BLaER1 treated with 17β-estradiol and CSF1 and Interleukin-3, amounts not matched to agents 10 nM and 100 nM (cell line): Measurements from ENCODE around the gene NEB.
"Not testable (repeated sequence)": the region's sequence is repeated elsewhere in the genome, so short reads cannot be mapped to it uniquely, and the experiment has no call there.

ENCODE experiments used
- H3K27ac ChIP-seq, 11 experiments: shearing (Covaris generic); formaldehyde crosslinking; 2 replicates each; pipeline ENCODE4 v1.8.1; 2022
- H3K27me3 ChIP-seq, 11 experiments: shearing (Covaris generic); formaldehyde crosslinking; 2 replicates each; pipeline ENCODE4 v1.8.1; 2022
- H3K36me3 ChIP-seq, 11 experiments: shearing (Covaris generic); formaldehyde crosslinking; 2 replicates each; pipeline ENCODE4 v1.8.1; 2022
- H3K4me1 ChIP-seq, 10 experiments: shearing (Covaris generic); formaldehyde crosslinking; 2 replicates each; pipeline ENCODE4 v1.8.1; 2022
- H3K4me2 ChIP-seq, 11 experiments: shearing (Covaris generic); formaldehyde crosslinking; 2 replicates each; pipeline ENCODE4 v1.8.1; 2022
- H3K4me3 ChIP-seq, 10 experiments: shearing (Covaris generic); formaldehyde crosslinking; 2 replicates each; pipeline ENCODE4 v1.8.1; 2022
- H3K9ac ChIP-seq, 11 experiments: shearing (Covaris generic); formaldehyde crosslinking; 2 replicates each; pipeline ENCODE4 v1.8.1; 2022
- H3K9me3 ChIP-seq, 11 experiments: shearing (Covaris generic); formaldehyde crosslinking; replicated peaks in 1 of 11; 2 replicates each; pipeline ENCODE4 v1.8.1; 2022
- H4K20me1 ChIP-seq, 11 experiments: shearing (Covaris generic); formaldehyde crosslinking; 2 replicates each; pipeline ENCODE4 v1.8.1; 2022
- Cebpa-rat ChIP-seq, 11 experiments: shearing (Covaris generic); IDR thresholded peaks; 2 replicates each; pipeline ENCODE4 v1.8.1; 2022

The NEB gene

GRCh38 chr2:151591908-151592255, 142.4 kb downstream of the NEB start:
- H3K36me3 ChIP-seq, H3K9ac ChIP-seq, H3K4me2 ChIP-seq, H4K20me1 ChIP-seq, H3K27me3 ChIP-seq, H3K4me1 ChIP-seq, H3K9me3 ChIP-seq, H3K4me3 ChIP-seq, H3K27ac ChIP-seq: not testable (repeated sequence)

GRCh38 chr2:151591250-151591907, 142.9 kb downstream of the NEB start:
- not testable (repeated sequence) for H3K4me3 ChIP-seq, H3K4me2 ChIP-seq, H3K27me3 ChIP-seq, H3K4me1 ChIP-seq, H3K27ac ChIP-seq, H3K36me3 ChIP-seq, H4K20me1 ChIP-seq, H3K9ac ChIP-seq, H3K9me3 ChIP-seq

- H3K9me3 ChIP-seq, H3K27ac ChIP-seq, H3K4me1 ChIP-seq, H3K9ac ChIP-seq, H3K27me3 ChIP-seq, H3K4me2 ChIP-seq, H4K20me1 ChIP-seq, H3K36me3 ChIP-seq, H3K4me3 ChIP-seq: not testable (repeated sequence)
Measured at GRCh38 chr2:151581300-151581699, 153.0 kb downstream of the NEB start.

GRCh38 chr2:151580697-151581096, 153.6 kb downstream of the NEB start:
- not testable (repeated sequence) for H3K4me1 ChIP-seq, H4K20me1 ChIP-seq, H3K27me3 ChIP-seq, H3K9ac ChIP-seq, H3K27ac ChIP-seq, H3K4me3 ChIP-seq, H3K36me3 ChIP-seq, H3K4me2 ChIP-seq, H3K9me3 ChIP-seq

GRCh38 chr2:151577116-151577515, 157.2 kb downstream of the NEB start:
- H3K27ac ChIP-seq: no peak overlapping the region
- no peaks in the 10 kb centered on the region for H3K4me1 ChIP-seq
- H3K9me3 ChIP-seq: no peaks in the 10 kb centered on the region
- TF ChIP-seq Cebpa-rat (IDR thresholded peaks at IDR 0.05): no peak
- no peaks in the 10 kb centered on the region for H4K20me1 ChIP-seq
- H3K36me3 ChIP-seq: no peaks in the 10 kb centered on the region
- no peaks in the 10 kb centered on the region for H3K27me3 ChIP-seq
- H3K4me2 ChIP-seq: no peak overlapping the region
- H3K4me3 ChIP-seq: no peak overlapping the region
- H3K9ac ChIP-seq: no peak overlapping the region

GRCh38 chr2:151576080-151576479, 158.2 kb downstream of the NEB start:
- Histone ChIP-seq H3K4me3 (no peak overlapping the region), H3K9me3 (no peaks in the 10 kb centered on the region), H3K27me3 (no peaks in the 10 kb centered on the region), H3K36me3 (no peaks in the 10 kb centered on the region), H4K20me1 (no peaks in the 10 kb centered on the region), H3K9ac (no peak overlapping the region), H3K4me2 (no peak overlapping the region), H3K27ac (no peak overlapping the region), H3K4me1 (no peaks in the 10 kb centered on the region)
- no peak for TF ChIP-seq Cebpa-rat (IDR thresholded peaks at IDR 0.05)

- H3K27me3 ChIP-seq: no peaks in the 10 kb centered on the region
- no peak overlapping the region for H3K27ac ChIP-seq
- H3K4me1 ChIP-seq: no peaks in the 10 kb centered on the region
- TF ChIP-seq Cebpa-rat (IDR thresholded peaks at IDR 0.05): no peak
- no peaks in the 10 kb centered on the region for H3K9me3 ChIP-seq
- H3K9ac ChIP-seq: no peak overlapping the region
- no peak overlapping the region for H3K4me3 ChIP-seq
- H3K36me3 ChIP-seq: no peaks in the 10 kb centered on the region
- no peak overlapping the region for H3K4me2 ChIP-seq
- H4K20me1 ChIP-seq: no peaks in the 10 kb centered on the region
Measured at GRCh38 chr2:151575338-151575737, 158.9 kb downstream of the NEB start.

- H3K9me3 ChIP-seq: no peaks in the 10 kb centered on the region
- H3K4me1 ChIP-seq: no peaks in the 10 kb centered on the region
- H3K36me3 ChIP-seq: no peaks in the 10 kb centered on the region
- H3K27me3 ChIP-seq: no peaks in the 10 kb centered on the region
- no peaks in the 10 kb centered on the region for H4K20me1 ChIP-seq
- no peak for TF ChIP-seq Cebpa-rat (IDR thresholded peaks at IDR 0.05)
- H3K4me2 ChIP-seq: no peak overlapping the region
- H3K9ac ChIP-seq: no peak overlapping the region
- no peak overlapping the region for H3K27ac ChIP-seq
- H3K4me3 ChIP-seq: no peak overlapping the region
Measured at GRCh38 chr2:151570191-151570590, 164.1 kb downstream of the NEB start.

- TF ChIP-seq Cebpa-rat (IDR thresholded peaks at IDR 0.05): no peak
- no peaks in the 10 kb centered on the region for H3K27me3 ChIP-seq
Measured at GRCh38 chr2:151569167-151569566, 165.1 kb downstream of the NEB start.

GRCh38 chr2:151568501-151568900, 165.8 kb downstream of the NEB start:
- H3K4me1 ChIP-seq: no peaks in the 10 kb centered on the region
- no peaks in the 10 kb centered on the region for H3K27me3 ChIP-seq
- H3K4me2 ChIP-seq: no peak overlapping the region
- no peak for TF ChIP-seq Cebpa-rat (IDR thresholded peaks at IDR 0.05)
- no peaks in the 10 kb centered on the region for H4K20me1 ChIP-seq
- H3K36me3 ChIP-seq: no peaks in the 10 kb centered on the region
- H3K9ac ChIP-seq: no peak overlapping the region
- no peak overlapping the region for H3K27ac ChIP-seq
- H3K9me3 ChIP-seq: no peaks in the 10 kb centered on the region
- no peak overlapping the region for H3K4me3 ChIP-seq

More at GRCh38 chr2:151569167-151569566, 165.1 kb downstream of the NEB start:
- Histone ChIP-seq H3K27ac (no peak overlapping the region), H3K9ac (no peak overlapping the region), H3K4me2 (no peak overlapping the region), H3K36me3 (no peaks in the 10 kb centered on the region), H3K4me3 (no peak overlapping the region), H3K4me1 (no peaks in the 10 kb centered on the region), H3K9me3 (no peaks in the 10 kb centered on the region), H4K20me1 (no peaks in the 10 kb centered on the region)

- H3K9ac ChIP-seq: no peak overlapping the region
- no peaks in the 10 kb centered on the region for H3K27me3 ChIP-seq
- no peaks in the 10 kb centered on the region for H3K36me3 ChIP-seq
- H4K20me1 ChIP-seq: no peaks in the 10 kb centered on the region
- no peak overlapping the region for H3K27ac ChIP-seq
- H3K9me3 ChIP-seq: no peaks in the 10 kb centered on the region
- no peak overlapping the region for H3K4me2 ChIP-seq
- TF ChIP-seq Cebpa-rat (IDR thresholded peaks at IDR 0.05): no peak
- no peak overlapping the region for H3K4me3 ChIP-seq
- H3K4me1 ChIP-seq: no peaks in the 10 kb centered on the region
Measured at GRCh38 chr2:151567006-151567405, 167.3 kb downstream of the NEB start.
